ENCODE results near the gene CASP7. TPM values are rescaled to one million over a fixed set of nuclear protein-coding genes. Genes with fewer than 3 reads are reported as not detected.

CASP7 gene
- total RNA-seq, 1 donor from 2014 or later: 13.8 TPM

GRCh38 chr10:113713640-113713982 lies 33.9 kb downstream of the CASP7 start:
- H3K36me3 ChIP-seq: no peaks in the 10 kb centered on the region
- DNase-seq (ENCODE audit: extremely low spot score in 2 of 2): no peak
- no peak overlapping the region for H3K27ac ChIP-seq
- no peaks in the 10 kb centered on the region for H3K9me3 ChIP-seq
- H3K4me3 ChIP-seq: no peak overlapping the region
- H3K27me3 ChIP-seq: no peaks in the 10 kb centered on the region
- intact Hi-C loops (cut with DNase I): no loop called here
- TF ChIP-seq POLR2AphosphoS5 (IDR thresholded peaks at IDR 0.05; ENCODE audit: insufficient read depth in 1 of 2, low read depth in 1 of 2): no peak
- TF ChIP-seq CTCF (IDR thresholded peaks at IDR 0.05): no peak
- TF ChIP-seq POLR2A (IDR thresholded peaks at IDR 0.05): no peak
- H3K4me1 ChIP-seq: peaks cover 15% of the 10 kb centered on the region

- Histone ChIP-seq H3K27ac (no peak overlapping the region), H3K4me1 (peaks cover 4% of the 10 kb centered on the region), H3K36me3 (peaks cover 0 to 11% of the 10 kb centered on the region in 2 donors), H3K9me3 (no peaks in the 10 kb centered on the region), H3K4me3 (no peak overlapping the region), H3K27me3 (no peaks in the 10 kb centered on the region)
- no peak for DNase-seq (ENCODE audit: extremely low spot score in 2 of 2)
- TF ChIP-seq POLR2A (IDR thresholded peaks at IDR 0.05): no peak
- no peak for TF ChIP-seq CTCF (IDR thresholded peaks at IDR 0.05)
- TF ChIP-seq POLR2AphosphoS5 (IDR thresholded peaks at IDR 0.05; ENCODE audit: insufficient read depth in 1 of 2, low read depth in 1 of 2): no peak
- intact Hi-C loops (cut with DNase I): no loop called here
Measured at GRCh38 chr10:113716109-113716910, 36.6 kb downstream of the CASP7 start.

- intact Hi-C loops (cut with DNase I): no loop called here
- no peak for DNase-seq (ENCODE audit: extremely low spot score in 2 of 2)
Measured at GRCh38 chr10:113718969-113719822, 39.5 kb downstream of the CASP7 start.

GRCh38 chr10:113720386-113720785 lies 40.7 kb downstream of the CASP7 start:
- intact Hi-C loops (cut with DNase I): no loop called here
- H3K27me3 ChIP-seq: no peaks in the 10 kb centered on the region
- H3K4me1 ChIP-seq: no peaks in the 10 kb centered on the region
- H3K9me3 ChIP-seq: no peaks in the 10 kb centered on the region
- H3K4me3 ChIP-seq: no peak overlapping the region
- H3K27ac ChIP-seq: no peak overlapping the region
- TF ChIP-seq POLR2A (IDR thresholded peaks at IDR 0.05) (no peak), CTCF (IDR thresholded peaks at IDR 0.05) (no peak), POLR2AphosphoS5 (IDR thresholded peaks at IDR 0.05; ENCODE audit: insufficient read depth in 1 of 2, low read depth in 1 of 2) (no peak)
- peaks cover 0 to 44% of the 10 kb centered on the region in 2 donors for H3K36me3 ChIP-seq
- DNase-seq (ENCODE audit: extremely low spot score in 2 of 2): no peak

More at GRCh38 chr10:113718969-113719822, 39.5 kb downstream of the CASP7 start:
- Histone ChIP-seq H3K4me3 (no peak overlapping the region), H3K27me3 (no peaks in the 10 kb centered on the region), H3K36me3 (peaks cover 0 to 32% of the 10 kb centered on the region in 2 donors), H3K9me3 (no peaks in the 10 kb centered on the region), H3K4me1 (no peaks in the 10 kb centered on the region), H3K27ac (no peak overlapping the region)
- no peak for TF ChIP-seq CTCF (IDR thresholded peaks at IDR 0.05)
- no peak for TF ChIP-seq POLR2AphosphoS5 (IDR thresholded peaks at IDR 0.05; ENCODE audit: insufficient read depth in 1 of 2, low read depth in 1 of 2)
- no peak for TF ChIP-seq POLR2A (IDR thresholded peaks at IDR 0.05)
